Sigmoid colon (tissue), 7 donors: ENCODE results near the gene COPS7B. TPM values are rescaled to one million over a fixed set of nuclear protein-coding genes. Genes with fewer than 3 reads are reported as not detected.

Experiments used
- DNase-seq: peaks from one replicate; pipeline ENCODE4 v3.0.0-alpha.2; 2019
- H3K27ac ChIP-seq, 4 donors: fragments of 200-600 bp; sonication (generic); one replicate each; pipeline ENCODE4 v1.5.1; 2016 to 2019; ENCODE audit warnings: mild to moderate bottlenecking in 1 of 4
- H3K27me3 ChIP-seq, 3 donors: fragments of 200-600 bp; sonication (generic); one replicate each; pipeline ENCODE4 v1.5.1; 2019; ENCODE audit warnings: mild to moderate bottlenecking in 1 of 3
- H3K36me3 ChIP-seq, 4 donors: fragments of 200-600 bp; sonication (generic); one replicate each; pipeline ENCODE4 v1.5.1; 2016 to 2019
- H3K4me1 ChIP-seq, 4 donors: fragments of 200-600 bp; sonication (generic); one replicate each; pipeline ENCODE4 v1.5.1; 2017 to 2019
- H3K4me3 ChIP-seq, 4 donors: fragments of 200-600 bp; sonication (generic); one replicate each; pipeline ENCODE4 v1.5.1; 2017 to 2019; ENCODE audit warnings: mild to moderate bottlenecking in 2 of 4, moderate library complexity in 1 of 4
- H3K9me3 ChIP-seq, 4 donors: fragments of 200-600 bp in 3 of 4; sonication (generic) in 3 of 4; one replicate each; pipeline versions ENCODE4 v1.5.1 to v1.6.1; 2013 to 2019
- CTCF ChIP-seq, 4 experiments: fragments of 450-650 bp in 3 of 4; fragments of 200-600 bp in 1 of 4; IDR thresholded peaks; one replicate each; pipeline ENCODE4 v1.5.1; 2016 to 2019; ENCODE audit warnings: antibody characterized with exemption in 4 of 4, mild to moderate bottlenecking in 3 of 4, moderate library complexity in 2 of 4
- EP300 ChIP-seq, 4 donors: sonication (generic); formaldehyde crosslinking; IDR thresholded peaks; one replicate each; pipeline ENCODE4 v1.6.1; 2017; ENCODE audit warnings: antibody characterized with exemption in 4 of 4
- POLR2A ChIP-seq, 2 donors: fragments of 450-650 bp; IDR thresholded peaks; one replicate each; pipeline ENCODE4 v1.6.1; 2016; ENCODE audit warnings: antibody characterized with exemption in 2 of 2, mild to moderate bottlenecking in 2 of 2, moderate library complexity in 2 of 2
- POLR2AphosphoS5 ChIP-seq, 4 donors: sonication (generic); formaldehyde crosslinking; IDR thresholded peaks; one replicate each; pipeline ENCODE4 v1.6.1; 2017; ENCODE audit warnings: antibody characterized with exemption in 4 of 4
- WGBS, 2 donors: extraction: QIAGEN DNeasy Blood & Tissue Kit; methylation state at CpG; one replicate each; pipeline ENCODE4 v1.1.7; 2013; 5-methylcytosine and 5-hydroxymethylcytosine counted together
- intact Hi-C: fragments of 100-400 bp; cut with DNase I; formaldehyde crosslinking; loops from one replicate; pipeline ENCODE4 v1.15.1; 2023
- polyA plus RNA-seq, 3 donors: library from polyadenylated mRNA; stranded (reverse); fragments of 200-250 nt; gene quantifications; one replicate each; pipeline ENCODE4 v1.2.3, GENCODE V29; 2013
- total RNA-seq, 4 donors: library from RNA; depleted of rRNA; stranded (reverse); fragments of >200 nt; gene quantifications; one replicate each; pipeline ENCODE4 v1.1.0, GENCODE V29; 2016
- donor health status: healthy with polysubstance abuse.
- donor health status: Bipolar disorder and iron deficiency.
- donor health status: healthy.

Gene COPS7B
- total and polyA plus RNA-seq, 7 donors, result 8.1 to 43.8 (median 17.6) TPM

- intact Hi-C loops, result no loop called here
- Histone ChIP-seq H3K9me3 (peaks cover 0 to 3% (median 0%) of the 10 kb centered on the region in 4 donors), H3K27ac (no peak overlapping the region), H3K4me3 (no peak overlapping the region), H3K4me1 (no peaks in the 10 kb centered on the region), H3K27me3 (no peaks in the 10 kb centered on the region), H3K36me3 (no peaks in the 10 kb centered on the region)
- no peak for DNase-seq
- 68 to 74% methylated on average over 12 of the region's 12 CpGs for WGBS, 2 donors
- no peak for TF ChIP-seq EP300 (IDR thresholded peaks at IDR 0.05)
- TF ChIP-seq POLR2A (IDR thresholded peaks at IDR 0.05), result no peak
- no peak for TF ChIP-seq POLR2AphosphoS5 (IDR thresholded peaks at IDR 0.05)
- no peak for TF ChIP-seq CTCF (IDR thresholded peaks at IDR 0.05)
Measured at GRCh38 chr2:231820786-231821303, 34.6 kb downstream of the COPS7B start.

- no peaks in the 10 kb centered on the region for H3K36me3 ChIP-seq
- no peak for DNase-seq
- H3K9me3 ChIP-seq, result peaks cover 0 to 3% (median 0%) of the 10 kb centered on the region in 4 donors
- H3K27me3 ChIP-seq, result no peaks in the 10 kb centered on the region
- no peak for TF ChIP-seq EP300 (IDR thresholded peaks at IDR 0.05)
- TF ChIP-seq CTCF (IDR thresholded peaks at IDR 0.05), result no peak
- no peak for TF ChIP-seq POLR2AphosphoS5 (IDR thresholded peaks at IDR 0.05)
- TF ChIP-seq POLR2A (IDR thresholded peaks at IDR 0.05), result no peak
- WGBS, 2 donors, result 30 to 52% methylated on average over 3 of the region's 3 CpGs
- intact Hi-C loops, result no loop called here
- H3K4me1 ChIP-seq, result no peaks in the 10 kb centered on the region
- no peak overlapping the region for H3K4me3 ChIP-seq
- no peak overlapping the region for H3K27ac ChIP-seq
Measured at GRCh38 chr2:231821908-231822307, 35.7 kb downstream of the COPS7B start.

GRCh38 chr2:231853105-231853504 lies 66.9 kb downstream of the COPS7B start:
- DNase-seq, result no peak
- Histone ChIP-seq H3K4me3 (no peak overlapping the region), H3K27ac (no peak overlapping the region), H3K27me3 (no peaks in the 10 kb centered on the region), H3K36me3 (no peaks in the 10 kb centered on the region), H3K9me3 (no peaks in the 10 kb centered on the region), H3K4me1 (no peaks in the 10 kb centered on the region)
- intact Hi-C loops, result no loop called here
- TF ChIP-seq CTCF (IDR thresholded peaks at IDR 0.05) (no peak), POLR2A (IDR thresholded peaks at IDR 0.05) (no peak), POLR2AphosphoS5 (IDR thresholded peaks at IDR 0.05) (no peak), EP300 (IDR thresholded peaks at IDR 0.05) (no peak)
- WGBS, 2 donors, result 80 to 87% methylated on average over 10 of the region's 10 CpGs

- WGBS, 2 donors, result 74 to 89% methylated on average over 9 of the region's 9 CpGs
- H3K27ac ChIP-seq, result no peak overlapping the region
- no peak overlapping the region for H3K4me3 ChIP-seq
- no peaks in the 10 kb centered on the region for H3K4me1 ChIP-seq
- H3K36me3 ChIP-seq, result no peaks in the 10 kb centered on the region
- DNase-seq, result no peak
- intact Hi-C loops, result no loop called here
- no peaks in the 10 kb centered on the region for H3K9me3 ChIP-seq
- H3K27me3 ChIP-seq, result no peaks in the 10 kb centered on the region
- TF ChIP-seq CTCF (IDR thresholded peaks at IDR 0.05) (no peak), POLR2AphosphoS5 (IDR thresholded peaks at IDR 0.05) (no peak), EP300 (IDR thresholded peaks at IDR 0.05) (no peak), POLR2A (IDR thresholded peaks at IDR 0.05) (no peak)
Measured at GRCh38 chr2:231854616-231855125, 68.4 kb downstream of the COPS7B start.

GRCh38 chr2:231856959-231857358 lies 70.7 kb downstream of the COPS7B start:
- H3K27ac ChIP-seq, result no peak overlapping the region
- no peaks in the 10 kb centered on the region for H3K27me3 ChIP-seq
- intact Hi-C loops, result no loop called here
- no peak for DNase-seq
- H3K36me3 ChIP-seq, result no peaks in the 10 kb centered on the region
- 30 to 72% methylated on average over 6 of the region's 6 CpGs for WGBS, 2 donors
- no peak overlapping the region for H3K4me3 ChIP-seq
- TF ChIP-seq POLR2A (IDR thresholded peaks at IDR 0.05) (no peak), POLR2AphosphoS5 (IDR thresholded peaks at IDR 0.05) (no peak), EP300 (IDR thresholded peaks at IDR 0.05) (no peak), CTCF (IDR thresholded peaks at IDR 0.05) (no peak)
- H3K9me3 ChIP-seq, result no peaks in the 10 kb centered on the region
- H3K4me1 ChIP-seq, result no peaks in the 10 kb centered on the region
